NT2/D1 (cell line): ENCODE data around the gene BMI1.

Source experiments
- YY1 ChIP-seq: IDR thresholded peaks from 2 replicates; pipeline ENCODE4 v1.6.1; 2011; ENCODE audit not compliant: insufficient read length, insufficient read depth
- ZNF274 ChIP-seq: IDR thresholded peaks from 2 replicates; pipeline ENCODE4 v1.6.1; 2011; ENCODE audit warnings: mild to moderate bottlenecking, low read depth, low read length

GRCh38 chr10:22368402-22368801 lies 47.5 kb downstream of the BMI1 start:
- no peak for TF ChIP-seq YY1
- TF ChIP-seq ZNF274 = no peak
